ENCODE measurements around the gene IRAK2.

Gene IRAK2

DNA sequence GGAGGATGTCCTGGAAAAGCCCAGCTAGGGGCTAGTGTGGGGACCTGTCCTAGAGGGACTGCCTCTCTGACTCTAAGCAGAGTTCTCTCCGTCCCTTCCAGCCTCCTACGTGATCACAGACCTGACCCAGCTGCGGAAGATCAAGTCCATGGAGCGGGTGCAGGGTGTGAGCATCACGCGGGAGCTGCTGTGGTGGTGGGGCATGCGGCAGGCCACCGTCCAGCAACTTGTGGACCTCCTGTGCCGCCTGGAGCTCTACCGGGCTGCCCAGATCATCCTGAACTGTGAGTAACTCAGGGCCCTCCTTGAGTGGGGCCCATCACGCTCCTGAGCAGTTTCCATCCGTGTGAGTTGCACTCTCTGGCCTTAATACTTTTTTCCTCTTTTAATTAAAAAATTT, 13.0 kb downstream of the IRAK2 start:
- H3K27me3 ChIP-seq (ENCODE audit: insufficient read depth, low read length, poor library complexity): no peaks in the 10 kb centered on the region
- DNase-seq (no peak), ATAC-seq (ENCODE audit: insufficient read depth, low read depth) (no peak)
- no peaks in the 10 kb centered on the region for H3K4me1 ChIP-seq (ENCODE audit: insufficient read depth, low read length)
- no peak overlapping the region for H3K4me3 ChIP-seq (ENCODE audit: low read depth in 1 of 2, low read length in 2 of 2)
- no peaks in the 10 kb centered on the region for H3K79me2 ChIP-seq (ENCODE audit: insufficient read depth, low read length)
- TF ChIP-seq, protein P1, sequence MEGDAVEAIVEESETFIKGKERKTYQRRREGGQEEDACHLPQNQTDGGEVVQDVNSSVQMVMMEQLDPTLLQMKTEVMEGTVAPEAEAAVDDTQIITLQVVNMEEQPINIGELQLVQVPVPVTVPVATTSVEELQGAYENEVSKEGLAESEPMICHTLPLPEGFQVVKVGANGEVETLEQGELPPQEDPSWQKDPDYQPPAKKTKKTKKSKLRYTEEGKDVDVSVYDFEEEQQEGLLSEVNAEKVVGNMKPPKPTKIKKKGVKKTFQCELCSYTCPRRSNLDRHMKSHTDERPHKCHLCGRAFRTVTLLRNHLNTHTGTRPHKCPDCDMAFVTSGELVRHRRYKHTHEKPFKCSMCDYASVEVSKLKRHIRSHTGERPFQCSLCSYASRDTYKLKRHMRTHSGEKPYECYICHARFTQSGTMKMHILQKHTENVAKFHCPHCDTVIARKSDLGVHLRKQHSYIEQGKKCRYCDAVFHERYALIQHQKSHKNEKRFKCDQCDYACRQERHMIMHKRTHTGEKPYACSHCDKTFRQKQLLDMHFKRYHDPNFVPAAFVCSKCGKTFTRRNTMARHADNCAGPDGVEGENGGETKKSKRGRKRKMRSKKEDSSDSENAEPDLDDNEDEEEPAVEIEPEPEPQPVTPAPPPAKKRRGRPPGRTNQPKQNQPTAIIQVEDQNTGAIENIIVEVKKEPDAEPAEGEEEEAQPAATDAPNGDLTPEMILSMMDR (IDR thresholded peaks at IDR 0.05; ENCODE audit: borderline replicate concordance, extremely low read depth, low read length, poor library complexity, severe bottlenecking): no peak
- TF ChIP-seq EZH2 (IDR thresholded peaks at IDR 0.05; ENCODE audit: borderline replicate concordance, low read depth, low read length, severe bottlenecking): no peak
- H3K4me2 ChIP-seq (ENCODE audit: insufficient read depth, low read length): no peak overlapping the region
- H3K9ac ChIP-seq (ENCODE audit: low read depth, low read length): no peak overlapping the region
- H3K9me3 ChIP-seq (ENCODE audit: insufficient read depth, low read length, severe bottlenecking): no peaks in the 10 kb centered on the region
- H3K27ac ChIP-seq (ENCODE audit: low read length): no peak overlapping the region
- H3K36me3 ChIP-seq (ENCODE audit: insufficient read depth, low read length): no peaks in the 10 kb centered on the region
- no peak overlapping the region for H2AFZ ChIP-seq (ENCODE audit: low read depth, low read length)
- H4K20me1 ChIP-seq (ENCODE audit: insufficient read depth, low read length): no peaks in the 10 kb centered on the region

- Histone ChIP-seq H3K4me1 (ENCODE audit: insufficient read depth, low read length) (no peaks in the 10 kb centered on the region), H3K9ac (ENCODE audit: low read depth, low read length) (no peak overlapping the region), H3K4me3 (ENCODE audit: low read depth in 1 of 2, low read length in 2 of 2) (no peak overlapping the region), H3K36me3 (ENCODE audit: insufficient read depth, low read length) (no peaks in the 10 kb centered on the region), H3K9me3 (ENCODE audit: insufficient read depth, low read length, severe bottlenecking) (no peaks in the 10 kb centered on the region), H3K27ac (ENCODE audit: low read length) (no peak overlapping the region), H4K20me1 (ENCODE audit: insufficient read depth, low read length) (no peaks in the 10 kb centered on the region), H3K4me2 (ENCODE audit: insufficient read depth, low read length) (no peak overlapping the region), H2AFZ (ENCODE audit: low read depth, low read length) (no peak overlapping the region), H3K27me3 (ENCODE audit: insufficient read depth, low read length, poor library complexity) (no peaks in the 10 kb centered on the region), H3K79me2 (ENCODE audit: insufficient read depth, low read length) (no peaks in the 10 kb centered on the region)
- ATAC-seq (ENCODE audit: insufficient read depth, low read depth) (no peak), DNase-seq (no peak)
- TF ChIP-seq, protein P1 (IDR thresholded peaks at IDR 0.05; ENCODE audit: borderline replicate concordance, extremely low read depth, low read length, poor library complexity, severe bottlenecking): no peak
- TF ChIP-seq EZH2 (IDR thresholded peaks at IDR 0.05; ENCODE audit: borderline replicate concordance, low read depth, low read length, severe bottlenecking): no peak
Measured at GRCh38 chr3:10178892-10179291, 14.2 kb downstream of the IRAK2 start.

GRCh38 chr3:10180289-10180688, 15.6 kb downstream of the IRAK2 start:
- no peak for ATAC-seq (ENCODE audit: insufficient read depth, low read depth)
- Histone ChIP-seq H3K9me3 (ENCODE audit: insufficient read depth, low read length, severe bottlenecking) (no peaks in the 10 kb centered on the region), H3K4me3 (ENCODE audit: low read depth in 1 of 2, low read length in 2 of 2) (no peak overlapping the region), H3K4me1 (ENCODE audit: insufficient read depth, low read length) (no peaks in the 10 kb centered on the region), H2AFZ (ENCODE audit: low read depth, low read length) (no peak overlapping the region), H3K27me3 (ENCODE audit: insufficient read depth, low read length, poor library complexity) (no peaks in the 10 kb centered on the region), H4K20me1 (ENCODE audit: insufficient read depth, low read length) (no peaks in the 10 kb centered on the region), H3K27ac (ENCODE audit: low read length) (no peak overlapping the region), H3K36me3 (ENCODE audit: insufficient read depth, low read length) (no peaks in the 10 kb centered on the region), H3K9ac (ENCODE audit: low read depth, low read length) (no peak overlapping the region), H3K79me2 (ENCODE audit: insufficient read depth, low read length) (no peaks in the 10 kb centered on the region), H3K4me2 (ENCODE audit: insufficient read depth, low read length) (no peak overlapping the region)
- DNase-seq: no peak
- TF ChIP-seq, protein P1 (IDR thresholded peaks at IDR 0.05; ENCODE audit: borderline replicate concordance, extremely low read depth, low read length, poor library complexity, severe bottlenecking): no peak
- TF ChIP-seq EZH2 (IDR thresholded peaks at IDR 0.05; ENCODE audit: borderline replicate concordance, low read depth, low read length, severe bottlenecking): no peak

DNA sequence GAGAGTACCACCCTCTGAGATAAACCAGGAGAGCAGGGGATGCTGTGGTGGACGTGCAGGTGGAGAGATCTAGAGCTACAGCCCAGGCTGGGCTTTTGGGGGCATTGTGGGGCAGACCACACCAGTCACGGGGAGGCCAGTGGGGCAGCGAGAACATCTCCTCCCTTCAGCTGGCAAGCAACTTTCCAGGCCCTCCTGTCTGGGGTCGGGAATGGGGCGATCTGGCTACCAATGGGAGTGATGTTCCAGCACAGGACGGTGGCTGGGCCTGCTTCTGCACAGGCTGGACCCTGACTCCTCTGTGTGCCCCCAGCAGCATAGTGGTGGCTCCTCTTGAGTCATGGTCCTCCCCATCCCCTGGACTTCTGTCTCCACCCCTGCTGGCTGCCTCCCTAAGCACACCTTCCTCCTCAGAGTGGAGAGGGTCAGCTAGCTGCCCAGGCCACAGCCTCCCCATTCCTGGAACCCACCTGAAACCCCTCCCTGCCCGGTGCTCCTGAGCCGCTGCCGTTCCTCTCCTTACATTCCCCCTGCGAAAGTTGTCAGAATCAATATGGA, 16.1 kb downstream of the IRAK2 start:
- TF ChIP-seq EZH2 (IDR thresholded peaks at IDR 0.05; ENCODE audit: borderline replicate concordance, low read depth, low read length, severe bottlenecking): no peak
- TF ChIP-seq, protein P1 (IDR thresholded peaks at IDR 0.05; ENCODE audit: borderline replicate concordance, extremely low read depth, low read length, poor library complexity, severe bottlenecking): no peak
- no peak for DNase-seq
- no peak for ATAC-seq (ENCODE audit: insufficient read depth, low read depth)

More for the DNA sequence above, 16.1 kb downstream of the IRAK2 start:
- Histone ChIP-seq H3K27me3 (ENCODE audit: insufficient read depth, low read length, poor library complexity) (no peaks in the 10 kb centered on the region), H3K79me2 (ENCODE audit: insufficient read depth, low read length) (no peaks in the 10 kb centered on the region), H4K20me1 (ENCODE audit: insufficient read depth, low read length) (no peaks in the 10 kb centered on the region), H3K4me2 (ENCODE audit: insufficient read depth, low read length) (no peak overlapping the region), H3K36me3 (ENCODE audit: insufficient read depth, low read length) (no peaks in the 10 kb centered on the region), H2AFZ (ENCODE audit: low read depth, low read length) (no peak overlapping the region), H3K4me1 (ENCODE audit: insufficient read depth, low read length) (no peaks in the 10 kb centered on the region), H3K27ac (ENCODE audit: low read length) (no peak overlapping the region), H3K9me3 (ENCODE audit: insufficient read depth, low read length, severe bottlenecking) (no peaks in the 10 kb centered on the region), H3K4me3 (ENCODE audit: low read depth in 1 of 2, low read length in 2 of 2) (no peak overlapping the region), H3K9ac (ENCODE audit: low read depth, low read length) (no peak overlapping the region)

All from DND-41 (cell line).